ENCODE results near the gene CORO7. TPM values are rescaled to one million over a fixed set of nuclear protein-coding genes. Genes with fewer than 3 reads are reported as not detected.

Gene CORO7
- total RNA-seq, 1 experiment from 2014 or later = 9.2 TPM

DNA sequence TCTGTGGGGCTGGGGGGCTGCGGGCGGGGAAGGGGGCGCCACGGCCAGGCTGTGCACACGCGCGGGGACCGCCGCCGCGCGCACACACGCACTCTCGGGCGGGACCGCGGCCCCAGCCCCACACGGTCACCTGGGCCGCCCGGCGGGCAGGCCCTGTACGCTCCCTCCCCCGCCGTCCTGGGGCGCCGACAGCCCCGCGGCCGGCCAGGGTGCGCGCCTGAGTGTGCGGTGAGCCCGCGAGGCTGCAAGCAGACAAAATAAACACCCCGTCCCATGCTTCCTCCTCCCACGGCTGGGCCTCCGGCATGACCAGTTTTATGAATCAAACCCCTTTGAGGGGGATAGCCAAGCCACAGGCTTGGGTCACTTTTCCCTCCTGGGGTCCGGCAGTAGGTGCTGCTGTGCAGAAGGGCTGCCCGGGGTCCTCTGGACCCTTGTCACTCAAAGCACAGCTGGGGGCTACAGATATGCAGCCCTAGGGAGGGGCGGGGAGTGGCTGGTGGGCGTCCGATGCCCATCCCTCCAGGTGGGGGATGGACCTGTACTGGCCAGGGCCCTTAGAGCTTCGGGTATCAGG is 44.3 kb downstream of the CORO7 start:
- H3K27me3 ChIP-seq = no peaks in the 10 kb centered on the region
- H3K4me3 ChIP-seq = peak overlapping the region; percentile 74
- no peaks in the 10 kb centered on the region for H3K9me3 ChIP-seq
- peaks cover 37% of the 10 kb centered on the region for H3K36me3 ChIP-seq
- DNase-seq = peak; percentile 60

- Histone ChIP-seq H3K27me3 (no peaks in the 10 kb centered on the region), H3K36me3 (peaks cover 33% of the 10 kb centered on the region), H3K4me3 (peak within 1 kb of the TSS; percentile 74), H3K9me3 (no peaks in the 10 kb centered on the region)
- peak; percentile 84 for DNase-seq
These were observed 44.9 kb downstream of the CORO7 start, which contains the start of gene VASN for GRCh38 chr16:4371357-4372000. Gene VASN (plus strand): TSS chr16:4371848. CDS start chr16:4380878, 9,030 bp downstream.

GRCh38 chr16:4370570-4371356 is 45.6 kb downstream of the CORO7 start:
- Histone ChIP-seq H3K4me3 (no peak overlapping the region), H3K27me3 (no peaks in the 10 kb centered on the region), H3K36me3 (peaks cover 27% of the 10 kb centered on the region), H3K9me3 (no peaks in the 10 kb centered on the region)
- peak; percentile 90 for DNase-seq

DNA sequence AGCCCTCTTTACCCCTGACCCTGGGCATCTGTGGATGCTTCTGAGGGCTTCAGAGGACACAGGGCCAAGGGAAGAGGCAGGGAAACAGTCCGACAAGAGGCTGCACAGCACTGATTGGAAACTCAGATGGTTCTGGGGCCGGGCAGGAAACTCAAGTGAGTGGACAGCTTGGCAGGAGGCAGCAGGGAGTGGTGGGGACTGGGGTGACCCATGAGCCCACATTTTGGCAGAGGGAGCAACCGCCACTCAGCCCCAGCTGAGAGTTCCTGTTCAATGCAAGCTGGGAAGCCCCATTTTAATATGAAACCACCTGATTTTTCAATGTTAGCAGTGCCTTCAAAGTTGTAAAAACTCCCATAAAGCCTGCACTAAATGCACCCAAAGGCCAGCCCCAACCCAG is 46.2 kb downstream of the CORO7 start:
- Histone ChIP-seq H3K9me3 (no peaks in the 10 kb centered on the region), H3K27me3 (no peaks in the 10 kb centered on the region), H3K36me3 (peaks cover 21% of the 10 kb centered on the region), H3K4me3 (no peak overlapping the region)
- no peak for DNase-seq

DNA sequence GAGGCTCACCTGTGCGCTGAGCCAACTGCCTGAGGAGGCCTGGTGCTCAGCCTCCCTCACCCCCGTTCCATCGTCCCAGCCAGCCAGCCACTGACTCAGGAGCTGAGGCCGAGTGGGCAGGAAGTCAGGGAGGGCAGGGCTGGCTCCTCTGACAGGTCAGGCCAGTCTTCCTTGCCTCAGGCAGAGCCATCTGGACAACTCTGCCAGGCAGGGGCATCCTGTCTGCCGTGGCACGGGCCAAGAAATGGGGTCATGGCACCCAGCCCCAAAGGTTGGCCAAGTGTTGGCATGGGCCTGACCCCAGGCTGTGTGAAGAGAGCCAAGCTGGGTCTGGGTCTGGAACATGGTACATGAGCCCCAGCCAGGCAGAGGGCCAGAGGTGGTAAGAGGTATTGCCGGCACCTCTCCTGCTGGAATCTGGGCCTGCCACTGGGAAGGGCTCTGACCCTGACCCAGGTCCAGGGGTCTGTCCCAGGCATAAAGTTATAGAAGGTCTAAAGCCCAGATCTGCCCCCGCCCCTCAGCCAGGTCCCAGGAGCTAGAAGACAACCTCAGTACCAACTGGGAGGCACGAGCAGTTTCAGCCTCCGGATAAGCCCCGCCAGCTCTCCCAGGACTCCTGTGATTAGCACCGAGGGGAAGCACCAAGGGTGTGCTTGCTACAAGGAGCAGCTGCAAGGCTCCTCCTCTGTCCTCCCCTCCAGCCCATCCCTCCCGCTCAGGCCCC is 47.2 kb downstream of the CORO7 start:
- Histone ChIP-seq H3K4me3 (no peak overlapping the region), H3K9me3 (no peaks in the 10 kb centered on the region), H3K27me3 (no peaks in the 10 kb centered on the region), H3K36me3 (peaks cover 14% of the 10 kb centered on the region)
- DNase-seq = peak; percentile 98

GRCh38 chr16:4367393-4367856 is 49.0 kb downstream of the CORO7 start:
- Histone ChIP-seq H3K9me3 (no peaks in the 10 kb centered on the region), H3K36me3 (peaks cover 3% of the 10 kb centered on the region), H3K4me3 (no peak overlapping the region), H3K27me3 (no peaks in the 10 kb centered on the region)
- DNase-seq = no peak

- Histone ChIP-seq H3K4me3 (no peak overlapping the region), H3K9me3 (no peaks in the 10 kb centered on the region), H3K27me3 (no peaks in the 10 kb centered on the region), H3K36me3 (no peaks in the 10 kb centered on the region; the same call in none of the 2 replicates)
- DNase-seq = no peak
These were observed 50.4 kb downstream of the CORO7 start for GRCh38 chr16:4366016-4366415.

- Histone ChIP-seq H3K4me3 (no peak overlapping the region), H3K27me3 (no peaks in the 10 kb centered on the region), H3K9me3 (no peaks in the 10 kb centered on the region), H3K36me3 (no peaks in the 10 kb centered on the region; the same call in none of the 2 replicates)
- DNase-seq = no peak
These were observed 50.8 kb downstream of the CORO7 start for GRCh38 chr16:4365615-4366014.

GRCh38 chr16:4365014-4365406 is 51.4 kb downstream of the CORO7 start:
- no peak overlapping the region for H3K4me3 ChIP-seq
- H3K9me3 ChIP-seq = no peaks in the 10 kb centered on the region
- H3K36me3 ChIP-seq = no peaks in the 10 kb centered on the region; the same call in none of the 2 replicates
- DNase-seq = no peak
- H3K27me3 ChIP-seq = no peaks in the 10 kb centered on the region

GRCh38 chr16:4364196-4365013 is 52.0 kb downstream of the CORO7 start:
- no peaks in the 10 kb centered on the region for H3K9me3 ChIP-seq
- no peak for DNase-seq
- no peak overlapping the region for H3K4me3 ChIP-seq
- H3K27me3 ChIP-seq = no peaks in the 10 kb centered on the region
- no peaks in the 10 kb centered on the region; the same call in none of the 2 replicates for H3K36me3 ChIP-seq

DNA sequence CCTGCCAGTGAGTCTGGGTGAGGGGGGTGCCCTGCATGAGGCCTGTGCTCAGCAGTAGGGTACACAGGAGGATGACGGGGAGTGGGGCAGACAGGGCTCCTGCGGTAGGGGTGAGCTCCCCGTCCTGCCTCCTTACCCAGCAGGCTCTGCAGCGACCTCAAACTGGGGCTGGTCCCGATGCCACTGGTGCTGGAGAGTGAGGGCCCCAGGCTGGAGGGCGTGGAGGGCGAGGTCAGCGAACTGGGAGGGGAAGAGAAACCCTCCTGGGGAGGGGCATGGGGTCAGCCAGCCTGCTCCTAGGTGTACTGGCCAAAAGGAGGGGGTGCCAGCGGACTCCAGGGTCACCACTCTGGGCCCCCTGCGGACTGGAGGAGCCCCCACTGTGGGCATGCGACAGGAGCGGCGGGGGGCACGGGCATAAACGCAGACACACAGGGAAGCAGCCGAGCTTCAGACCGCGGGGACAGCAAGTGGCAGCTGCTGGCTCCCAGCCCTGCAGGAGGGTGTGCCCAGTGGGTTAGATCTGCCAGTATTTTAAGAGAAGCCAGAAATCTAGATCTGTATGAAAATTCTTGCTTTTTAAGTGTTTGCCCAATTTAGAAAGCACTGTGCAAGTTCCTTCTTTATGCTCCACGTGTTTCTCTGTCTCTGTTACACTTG is 53.8 kb downstream of the CORO7 start:
- DNase-seq = no peak
- peaks cover 2% of the 10 kb centered on the region for H3K36me3 ChIP-seq
- no peaks in the 10 kb centered on the region for H3K9me3 ChIP-seq
- H3K27me3 ChIP-seq = no peaks in the 10 kb centered on the region
- no peak overlapping the region for H3K4me3 ChIP-seq

- Histone ChIP-seq H3K27me3 (no peaks in the 10 kb centered on the region), H3K4me3 (no peak overlapping the region), H3K9me3 (no peaks in the 10 kb centered on the region), H3K36me3 (peaks cover 2% of the 10 kb centered on the region)
- DNase-seq = no peak
These were observed 54.5 kb downstream of the CORO7 start for GRCh38 chr16:4361944-4362311.

DNA sequence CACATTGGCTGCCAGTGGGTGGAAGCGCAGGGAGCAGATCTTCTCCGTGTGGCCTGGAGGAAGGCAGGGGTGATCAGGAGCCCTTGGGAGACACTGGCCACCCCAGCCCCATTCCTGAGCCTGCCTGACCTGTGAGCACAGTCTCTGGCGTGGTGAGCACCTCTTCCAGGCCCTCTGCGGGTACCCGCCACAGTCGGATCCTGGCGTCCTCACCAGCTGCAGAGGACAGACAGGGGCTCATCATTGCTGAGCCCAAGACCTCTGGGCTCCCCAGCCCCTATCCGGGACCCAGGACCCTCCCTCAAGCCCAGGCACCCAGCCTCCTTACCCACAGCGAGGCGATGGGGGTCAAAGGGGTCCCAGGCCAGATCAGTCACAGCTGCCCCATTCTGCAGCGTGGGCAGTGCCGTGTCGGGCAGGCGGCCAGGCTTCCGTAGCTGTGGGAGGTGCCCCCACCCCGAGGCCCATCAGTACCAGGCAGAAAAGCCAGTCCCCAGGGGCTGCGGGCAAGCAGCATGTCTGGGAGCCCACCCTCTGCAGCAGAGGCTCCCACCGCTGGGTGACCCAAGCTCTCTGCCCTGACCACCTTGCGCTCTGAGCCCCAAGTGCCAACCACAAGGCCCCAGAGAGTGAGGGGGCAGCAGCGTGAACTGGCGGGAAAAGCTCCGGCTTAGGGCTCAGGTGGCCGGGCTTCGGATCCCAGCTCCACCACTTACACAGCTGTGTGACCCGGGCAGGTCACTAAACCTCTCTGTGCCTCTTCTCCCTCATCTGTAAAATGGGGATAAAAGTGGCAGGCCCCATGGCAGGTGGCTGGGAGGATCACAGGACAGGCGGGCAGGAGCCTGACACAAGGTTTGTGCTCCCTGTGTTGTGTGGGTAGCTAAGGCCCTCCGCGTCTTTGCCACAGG is 55.1 kb downstream of the CORO7 start:
- Histone ChIP-seq H3K4me3 (no peak overlapping the region), H3K27me3 (no peaks in the 10 kb centered on the region), H3K36me3 (peaks cover 2% of the 10 kb centered on the region), H3K9me3 (no peaks in the 10 kb centered on the region)
- no peak for DNase-seq

DNA sequence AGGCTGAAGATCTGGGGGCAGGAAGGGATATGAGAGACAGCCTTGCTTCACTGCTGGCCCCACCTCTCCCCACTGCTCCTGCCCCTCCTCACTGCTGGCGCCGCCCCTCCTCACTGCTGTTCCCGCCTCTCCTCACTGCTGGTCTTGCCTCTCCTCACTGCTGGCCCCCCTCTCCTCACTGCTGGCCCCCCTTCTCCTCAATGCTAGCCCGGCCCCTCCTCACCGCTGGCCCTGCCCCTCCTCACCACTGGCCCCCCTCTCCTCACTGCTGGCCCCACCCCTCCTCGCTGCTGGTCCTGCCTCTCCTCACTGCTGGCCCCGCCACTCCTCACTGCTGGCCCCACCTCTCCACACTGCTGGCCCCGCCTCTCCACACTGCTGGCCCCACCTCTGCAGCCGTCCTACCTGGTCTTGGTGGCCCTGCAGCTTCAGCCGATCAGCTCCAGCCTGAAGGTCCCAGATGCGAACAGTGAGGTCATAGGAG is 55.8 kb downstream of the CORO7 start:
- Histone ChIP-seq H3K9me3 (no peaks in the 10 kb centered on the region), H3K36me3 (peaks cover 2% of the 10 kb centered on the region), H3K27me3 (no peaks in the 10 kb centered on the region), H3K4me3 (no peak overlapping the region)
- no peak for DNase-seq

DNA sequence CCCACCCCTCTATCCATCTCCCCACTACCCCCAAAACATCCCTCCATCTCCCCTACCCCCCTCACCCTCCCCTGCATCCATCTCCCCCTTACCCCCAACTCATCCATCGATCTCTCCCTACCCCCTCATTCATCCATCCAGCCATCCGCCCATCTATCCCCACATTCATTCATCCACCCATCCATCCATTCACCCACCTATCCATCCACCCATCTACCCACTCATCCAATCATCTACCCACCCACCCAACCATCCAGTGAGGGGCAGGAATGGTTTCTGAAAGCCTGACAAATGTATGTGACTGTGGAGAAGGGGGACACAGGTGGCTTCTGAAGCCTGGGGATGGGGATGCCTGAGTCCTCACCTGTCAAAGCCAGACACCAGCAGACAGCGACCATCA is 56.5 kb downstream of the CORO7 start:
- Histone ChIP-seq H3K9me3 (no peaks in the 10 kb centered on the region), H3K27me3 (no peaks in the 10 kb centered on the region), H3K4me3 (no peak overlapping the region), H3K36me3 (peaks cover 2% of the 10 kb centered on the region)
- no peak for DNase-seq

Measured in MG63 (cell line).